Measurements from ENCODE around the gene HRAS. TPM values are rescaled to one million over a fixed set of nuclear protein-coding genes. Genes with fewer than 3 reads are reported as not detected.
A peak's percentile ranks its signal among the peaks of the same experiment; 100 is the strongest.

The HRAS gene
- total RNA-seq, 2 experiments from 2014 or later = 23.7 to 23.9 TPM

- peaks cover 72% of the 10 kb centered on the region for H3K36me3 ChIP-seq (ENCODE audit: insufficient read depth, low read length)
- CTCF ChIA-PET = no interaction called here
- H3K4me1 ChIP-seq (ENCODE audit: insufficient read depth, low read length) = no peaks in the 10 kb centered on the region
- no peak for TF ChIP-seq CTCF (IDR thresholded peaks at IDR 0.05)
- Mint-ChIP-seq H3K4me1 (ENCODE audit: low read depth) (no peaks in the 10 kb centered on the region), H3K36me3 (ENCODE audit: low read depth) (peaks cover 63% of the 10 kb centered on the region), H3K27me3 (no peaks in the 10 kb centered on the region), H3K27ac (peak overlapping the region; percentile 20), H3K9me3 (no peaks in the 10 kb centered on the region), H3K4me3 (no peak overlapping the region)
- intact Hi-C loops (cut with DNase I, micrococcal nuclease) = no loop called here
- H3K4me3 ChIP-seq (ENCODE audit: low read length) = no peak overlapping the region
- POLR2A ChIA-PET = interaction anchor here (1.0 kb wide), 1 partner anchor 10 kb away, joined by 4 read pairs; the partner anchor contains the start of gene RNH1
- ATAC-seq (ENCODE audit: poor library complexity) = no peak
- no peaks in the 10 kb centered on the region for H3K27me3 ChIP-seq (ENCODE audit: control insufficient read depth in 1 of 2, insufficient read depth in 2 of 2, low read length in 2 of 2)
- no peak overlapping the region for H3K27ac ChIP-seq (ENCODE audit: low read depth in 1 of 2, low read length in 2 of 2)
- no peak for DNase-seq
- H3K9me3 ChIP-seq (ENCODE audit: control insufficient read depth in 1 of 2, insufficient read depth in 1 of 2, low read length in 2 of 2) = no peaks in the 10 kb centered on the region
These were observed 38.4 kb downstream of the HRAS start for GRCh38 chr11:496834-497564.

GRCh38 chr11:495537-495931, 39.8 kb downstream of the HRAS start:
- POLR2A ChIA-PET = no interaction called here
- H3K9me3 ChIP-seq (ENCODE audit: control insufficient read depth in 1 of 2, insufficient read depth in 1 of 2, low read length in 2 of 2) = no peaks in the 10 kb centered on the region
- Mint-ChIP-seq H3K9me3 (no peaks in the 10 kb centered on the region), H3K4me3 (no peak overlapping the region), H3K4me1 (ENCODE audit: low read depth) (no peaks in the 10 kb centered on the region), H3K27me3 (no peaks in the 10 kb centered on the region), H3K36me3 (ENCODE audit: low read depth) (peaks cover 60% of the 10 kb centered on the region), H3K27ac (no peak overlapping the region)
- H3K27ac ChIP-seq (ENCODE audit: low read depth in 1 of 2, low read length in 2 of 2) = no peak overlapping the region
- no peaks in the 10 kb centered on the region for H3K4me1 ChIP-seq (ENCODE audit: insufficient read depth, low read length)
- CTCF ChIA-PET = no interaction called here
- no peaks in the 10 kb centered on the region for H3K27me3 ChIP-seq (ENCODE audit: control insufficient read depth in 1 of 2, insufficient read depth in 2 of 2, low read length in 2 of 2)
- ATAC-seq (ENCODE audit: poor library complexity) (no peak), DNase-seq (no peak)
- no peak overlapping the region for H3K4me3 ChIP-seq (ENCODE audit: low read length)
- peaks cover 59% of the 10 kb centered on the region for H3K36me3 ChIP-seq (ENCODE audit: insufficient read depth, low read length)
- TF ChIP-seq CTCF (IDR thresholded peaks at IDR 0.05) = no peak
- intact Hi-C loops (cut with DNase I, micrococcal nuclease) = no loop called here

GRCh38 chr11:494761-495536, 40.4 kb downstream of the HRAS start:
- no peak for TF ChIP-seq CTCF (IDR thresholded peaks at IDR 0.05)
- ChIA-PET CTCF (no interaction called here), POLR2A (no interaction called here)
- H3K9me3 ChIP-seq (ENCODE audit: control insufficient read depth in 1 of 2, insufficient read depth in 1 of 2, low read length in 2 of 2) = no peaks in the 10 kb centered on the region
- Mint-ChIP-seq H3K9me3 (no peaks in the 10 kb centered on the region), H3K4me1 (ENCODE audit: low read depth) (no peaks in the 10 kb centered on the region), H3K27ac (no peak overlapping the region), H3K4me3 (no peak overlapping the region), H3K27me3 (no peaks in the 10 kb centered on the region), H3K36me3 (ENCODE audit: low read depth) (peaks cover 60% of the 10 kb centered on the region)
- H3K27ac ChIP-seq (ENCODE audit: low read depth in 1 of 2, low read length in 2 of 2) = no peak overlapping the region
- ATAC-seq (ENCODE audit: poor library complexity) (no peak), DNase-seq (no peak)
- intact Hi-C loops (cut with DNase I, micrococcal nuclease) = no loop called here
- no peaks in the 10 kb centered on the region for H3K27me3 ChIP-seq (ENCODE audit: control insufficient read depth in 1 of 2, insufficient read depth in 2 of 2, low read length in 2 of 2)
- H3K4me3 ChIP-seq (ENCODE audit: low read length) = no peak overlapping the region
- H3K36me3 ChIP-seq (ENCODE audit: insufficient read depth, low read length) = peaks cover 53% of the 10 kb centered on the region
- no peaks in the 10 kb centered on the region for H3K4me1 ChIP-seq (ENCODE audit: insufficient read depth, low read length)

All from CD4-positive, alpha-beta T cell (primary cell).